Measurements from ENCODE around the gene FBXO10. TPM values are rescaled to one million over a fixed set of nuclear protein-coding genes. Genes with fewer than 3 reads are reported as not detected.
A peak's percentile ranks its signal among the peaks of the same experiment; 100 is the strongest.
"Not testable (repeated sequence)": the region's sequence is repeated elsewhere in the genome, so short reads cannot be mapped to it uniquely, and the experiment has no call there.

Gene FBXO10
- total RNA-seq, 1 donor from 2014 or later, result 2.9 TPM

GRCh38 chr9:37474438-37474837 lies 101.7 kb downstream of the FBXO10 start:
- DNase-seq (ENCODE audit: low read depth), result no peak
- no peak for TF ChIP-seq CTCF (conservative IDR thresholded peaks at IDR 0.05; ENCODE audit: low read depth, low read length)
- H3K4me3 ChIP-seq (ENCODE audit: low read depth, low read length), result no peak overlapping the region

GRCh38 chr9:37473982-37474381 lies 102.2 kb downstream of the FBXO10 start:
- not testable (repeated sequence) for DNase-seq (ENCODE audit: low read depth); H3K4me3 ChIP-seq (ENCODE audit: low read depth, low read length)

GRCh38 chr9:37471942-37472684 lies 104.1 kb downstream of the FBXO10 start:
- DNase-seq (ENCODE audit: low read depth), result peak; percentile 95

GRCh38 chr9:37468620-37469019 lies 107.6 kb downstream of the FBXO10 start:
- no peak for DNase-seq (ENCODE audit: low read depth)
- TF ChIP-seq CTCF (conservative IDR thresholded peaks at IDR 0.05; ENCODE audit: low read depth, low read length), result no peak
- no peak overlapping the region for H3K4me3 ChIP-seq (ENCODE audit: low read depth, low read length)

More at GRCh38 chr9:37471942-37472684, 104.1 kb downstream of the FBXO10 start:
- no peak for TF ChIP-seq CTCF (conservative IDR thresholded peaks at IDR 0.05; ENCODE audit: low read depth, low read length)
- H3K4me3 ChIP-seq (ENCODE audit: low read depth, low read length), result peak overlapping the region; percentile 46

- DNase-seq (ENCODE audit: low read depth); H3K4me3 ChIP-seq (ENCODE audit: low read depth, low read length): not testable (repeated sequence)
These were observed 108.7 kb downstream of the FBXO10 start for GRCh38 chr9:37467530-37467929.

GRCh38 chr9:37466037-37466709 lies 110.0 kb downstream of the FBXO10 start:
- TF ChIP-seq CTCF (conservative IDR thresholded peaks at IDR 0.05; ENCODE audit: low read depth, low read length), result no peak
- no peak for DNase-seq (ENCODE audit: low read depth)

GRCh38 chr9:37465249-37466036 lies 110.7 kb downstream of the FBXO10 start, which contains the start of gene ZBTB5:
TSS of gene ZBTB5 (minus strand) at chr9:37465450. CDS start at chr9:37442551, 22,899 bp downstream.
- peak; percentile 100 for DNase-seq (ENCODE audit: low read depth)
- TF ChIP-seq CTCF (conservative IDR thresholded peaks at IDR 0.05; ENCODE audit: low read depth, low read length), result no peak
- peak within 1 kb of the TSS; percentile 95 for H3K4me3 ChIP-seq (ENCODE audit: low read depth, low read length)

More at GRCh38 chr9:37466037-37466709, 110.0 kb downstream of the FBXO10 start:
- H3K4me3 ChIP-seq (ENCODE audit: low read depth, low read length), result peak overlapping the region; percentile 95
